Measurements from ENCODE around the gene SAP25. TPM values are rescaled to one million over a fixed set of nuclear protein-coding genes. Genes with fewer than 3 reads are reported as not detected.
A peak's percentile ranks its signal among the peaks of the same experiment; 100 is the strongest.

The SAP25 gene
- total RNA-seq, 1 donor from 2014 or later, result 13.5 TPM

GRCh38 chr7:100607111-100607510, 33.4 kb upstream of the SAP25 start:
- H3K27ac Mint-ChIP-seq, result no peak overlapping the region
- no peak for DNase-seq (ENCODE audit: low spot score in 2 of 2, unreplicated experiment in 2 of 2)
- H3K9me3 Mint-ChIP-seq, result no peaks in the 10 kb centered on the region
- TF ChIP-seq CTCF (IDR thresholded peaks at IDR 0.05; ENCODE audit: unreplicated experiment), result no peak
- H3K4me1 Mint-ChIP-seq, result peaks cover 26% of the 10 kb centered on the region
- no peak overlapping the region for H3K4me3 Mint-ChIP-seq
- H3K36me3 Mint-ChIP-seq, result peaks cover 14% of the 10 kb centered on the region
- H3K27me3 Mint-ChIP-seq (ENCODE audit: low read depth), result no peaks in the 10 kb centered on the region

- peak overlapping the region; percentile 78 for H3K4me3 Mint-ChIP-seq
Measured at GRCh38 chr7:100606313-100606712, 32.6 kb upstream of the SAP25 start.

GRCh38 chr7:100604976-100605911, 31.5 kb upstream of the SAP25 start:
- H3K27me3 Mint-ChIP-seq (ENCODE audit: low read depth), result no peaks in the 10 kb centered on the region
- DNase-seq (ENCODE audit: low spot score in 2 of 2, unreplicated experiment in 2 of 2), result peak in 1 of 2 experiments; percentile 57
- no peak for TF ChIP-seq CTCF (IDR thresholded peaks at IDR 0.05; ENCODE audit: unreplicated experiment)
- no peaks in the 10 kb centered on the region for H3K9me3 Mint-ChIP-seq
- peaks cover 14% of the 10 kb centered on the region for H3K36me3 Mint-ChIP-seq
- peaks cover 38% of the 10 kb centered on the region for H3K4me1 Mint-ChIP-seq
- peak overlapping the region; percentile 80 for H3K27ac Mint-ChIP-seq
- peak overlapping the region; percentile 78 for H3K4me3 Mint-ChIP-seq

More at GRCh38 chr7:100606313-100606712, 32.6 kb upstream of the SAP25 start:
- H3K27ac Mint-ChIP-seq, result no peak overlapping the region
- no peaks in the 10 kb centered on the region for H3K9me3 Mint-ChIP-seq
- H3K36me3 Mint-ChIP-seq, result peaks cover 14% of the 10 kb centered on the region
- no peak for TF ChIP-seq CTCF (IDR thresholded peaks at IDR 0.05; ENCODE audit: unreplicated experiment)
- DNase-seq (ENCODE audit: low spot score in 2 of 2, unreplicated experiment in 2 of 2), result no peak
- H3K4me1 Mint-ChIP-seq, result peaks cover 33% of the 10 kb centered on the region
- H3K27me3 Mint-ChIP-seq (ENCODE audit: low read depth), result no peaks in the 10 kb centered on the region

GRCh38 chr7:100604028-100604975, 30.6 kb upstream of the SAP25 start:
- H3K9me3 Mint-ChIP-seq, result no peaks in the 10 kb centered on the region
- DNase-seq (ENCODE audit: low spot score in 2 of 2, unreplicated experiment in 2 of 2), result peak; percentile 67 to 81
- H3K27me3 Mint-ChIP-seq (ENCODE audit: low read depth), result no peaks in the 10 kb centered on the region
- peaks cover 43% of the 10 kb centered on the region for H3K4me1 Mint-ChIP-seq
- peak overlapping the region; percentile 82 for H3K4me3 Mint-ChIP-seq
- no peak for TF ChIP-seq CTCF (IDR thresholded peaks at IDR 0.05; ENCODE audit: unreplicated experiment)
- H3K36me3 Mint-ChIP-seq, result peaks cover 12% of the 10 kb centered on the region
- peak overlapping the region; percentile 99 for H3K27ac Mint-ChIP-seq

GRCh38 chr7:100603726-100604027, 30.0 kb upstream of the SAP25 start:
- Mint-ChIP-seq H3K27me3 (ENCODE audit: low read depth) (no peaks in the 10 kb centered on the region), H3K9me3 (no peaks in the 10 kb centered on the region), H3K4me1 (peaks cover 43% of the 10 kb centered on the region), H3K36me3 (peaks cover 12% of the 10 kb centered on the region), H3K27ac (peak overlapping the region; percentile 99), H3K4me3 (peak overlapping the region; percentile 82)
- no peak for TF ChIP-seq CTCF (IDR thresholded peaks at IDR 0.05; ENCODE audit: unreplicated experiment)
- DNase-seq (ENCODE audit: low spot score in 2 of 2, unreplicated experiment in 2 of 2), result peak in 1 of 2 experiments; percentile 59

All from mesothelial cell of epicardium (in vitro differentiated cells).